ENCODE results near the gene CACNG3. TPM values are rescaled to one million over a fixed set of nuclear protein-coding genes. Genes with fewer than 3 reads are reported as not detected.

Gene CACNG3
- not detected in 2 replicates for total RNA-seq
- polyA plus RNA-seq, result not detected in 2 replicates
- polyA plus RNA-seq (2011; cell fraction: cytosol; rRNA removed), result not detected in 2 replicates
- polyA plus RNA-seq (2011; cell fraction: nucleus; rRNA removed), result not detected in 2 replicates
- polyA plus RNA-seq (2012), result not detected in 2 replicates
- polyA minus RNA-seq, result not detected in 2 replicates
- not detected for polyA minus RNA-seq (2011; cell fraction: cytosol; rRNA and poly(A)+ RNA removed)
- not detected in 2 replicates for polyA minus RNA-seq (2011; cell fraction: nucleus; rRNA and poly(A)+ RNA removed)
- not detected for Bru-seq, nascent RNA
- not detected for BruChase-seq, experiment 1, labeled RNA remaining after a 6-hour chase
- not detected for BruChase-seq, experiment 2, labeled RNA remaining after a 2-hour chase
- long read RNA-seq, result 0 reads

DNA sequence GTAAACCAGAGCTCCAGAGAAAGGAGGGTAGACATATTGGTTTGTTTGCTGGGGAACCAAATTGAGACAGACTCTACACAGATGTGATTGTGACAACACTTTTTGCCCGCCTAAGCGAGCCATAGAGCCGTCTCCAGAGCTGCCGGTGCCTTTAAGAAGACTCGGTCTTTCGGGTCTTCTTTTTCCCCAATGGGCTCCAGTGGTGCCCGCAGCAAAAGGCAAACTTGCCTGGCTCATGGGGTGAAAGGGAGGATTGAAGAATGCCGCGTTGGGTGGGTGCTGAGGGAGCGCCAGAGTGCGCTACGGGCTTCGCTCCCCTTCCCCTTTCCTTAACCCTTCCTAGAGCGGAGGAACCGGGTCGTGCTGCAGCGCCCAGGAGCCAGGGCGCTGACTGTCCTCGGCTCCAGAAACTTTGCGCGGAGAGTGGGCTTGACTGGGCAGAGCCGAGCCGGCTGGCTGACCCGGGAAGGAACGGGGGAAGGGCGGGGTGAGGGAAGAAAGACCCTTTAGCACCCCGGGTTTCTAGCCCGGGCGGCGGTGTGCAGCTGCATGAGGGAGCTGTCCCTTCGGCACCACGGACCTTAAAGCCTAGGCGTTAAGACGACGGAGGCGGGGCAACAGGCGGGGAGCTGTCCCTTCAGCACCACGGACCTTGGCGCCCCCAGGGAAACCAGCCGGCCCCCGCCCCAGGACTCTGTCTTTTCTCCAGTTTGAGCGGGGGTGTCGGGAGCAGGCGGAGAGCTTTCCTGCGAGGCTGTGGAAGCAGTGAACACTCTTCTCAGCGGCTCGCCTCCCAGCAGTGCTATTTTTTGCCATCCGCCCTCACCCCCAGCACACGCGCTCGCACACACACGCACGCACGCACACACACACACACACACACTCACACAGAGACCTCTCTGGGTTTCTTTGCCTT lies at the start of gene CACNG3:
Gene CACNG3 (plus strand): TSS at position 880 of the 916 bp plus-strand sequence. CDS start 420 bp downstream, outside the sequence.
- CTCF ChIA-PET, result interaction anchor here (0.6 to 7.9 kb wide), 6 partner anchors 104 to 655 kb away, joined by 3 to 512 read pairs (median 7); no protein-coding TSS in a partner anchor
- intact Hi-C loops (cut with micrococcal nuclease), result loop anchor here (2.0 kb wide), 1 partner anchor 105 kb away; no protein-coding TSS in a partner anchor

More for the DNA sequence above, at the start of gene CACNG3:
- dilution Hi-C loops (cut with MboI; ENCODE audit: extremely low pct_ligation_motif_present, low sequenced_read_pairs), result no loop called here
- Histone ChIP-seq H3K4me2 (ENCODE audit: insufficient read depth, low read length) (no peak within 1 kb of the TSS), H3K9me1 (replicated peaks; ENCODE audit: control insufficient read depth, extremely low read depth, insufficient read depth, low read length) (no peaks in the 10 kb centered on the region), H3K9me3 (replicated peaks; ENCODE audit: control insufficient read depth, insufficient read depth, low read length) (no peaks in the 10 kb centered on the region), H3K27me3 (ENCODE audit: control insufficient read depth in 2 of 2, insufficient read depth in 2 of 2, low read length in 2 of 2) (no peaks in the 10 kb centered on the region), H3K27ac (ENCODE audit: insufficient read depth, low read depth, low read length) (no peak within 1 kb of the TSS), H4K20me1 (replicated peaks; ENCODE audit: control insufficient read depth, extremely low read depth, insufficient read depth, low read length) (no peaks in the 10 kb centered on the region), H3K9ac (replicated peaks; ENCODE audit: extremely low read depth, insufficient read depth, low read length) (no peak within 1 kb of the TSS), H3K79me2 (ENCODE audit: control insufficient read depth, insufficient read depth, low read length) (no peaks in the 10 kb centered on the region), H3K4me1 (ENCODE audit: control insufficient read depth, extremely low read depth, insufficient read depth, low read length) (no peaks in the 10 kb centered on the region), H3K36me3 (ENCODE audit: control insufficient read depth in 2 of 2, extremely low read depth in 1 of 2, insufficient read depth in 2 of 2, low read length in 2 of 2) (no peaks in the 10 kb centered on the region), H2AFZ (ENCODE audit: low read depth, low read length) (no peak within 1 kb of the TSS), H3K4me3 (replicated peaks in 1 of 3; ENCODE audit: insufficient read depth in 1 of 3, low read depth in 1 of 3, low read length in 3 of 3) (no peak within 1 kb of the TSS)
- peak; percentile 81 for FAIRE-seq
- no TSS peak for BruUV-seq (replicated peaks)
- POLR2A ChIA-PET, result no interaction called here
- TF ChIP-seq MYC (IDR thresholded peaks at IDR 0.05; ENCODE audit: low read depth, low read length) (no peak), POLR2AphosphoS5 (IDR thresholded peaks at IDR 0.05; ENCODE audit: insufficient read depth, low read depth, low read length) (no peak), GATA2 (IDR thresholded peaks at IDR 0.05; ENCODE audit: insufficient read depth, insufficient read length, low read depth, low read length) (no peak), EZH2 (IDR thresholded peaks at IDR 0.05; ENCODE audit: borderline replicate concordance, low read depth, low read length, severe bottlenecking) (no peak), JUN (IDR thresholded peaks at IDR 0.05; ENCODE audit: borderline replicate concordance, insufficient read depth, insufficient read length, low read depth) (no peak), FOS (IDR thresholded peaks at IDR 0.05; ENCODE audit: borderline replicate concordance, insufficient read depth, low read length) (no peak), POLR2A (IDR thresholded peaks at IDR 0.05; ENCODE audit: low read depth, low read length) (no peak)
- TF ChIP-seq, protein P1, sequence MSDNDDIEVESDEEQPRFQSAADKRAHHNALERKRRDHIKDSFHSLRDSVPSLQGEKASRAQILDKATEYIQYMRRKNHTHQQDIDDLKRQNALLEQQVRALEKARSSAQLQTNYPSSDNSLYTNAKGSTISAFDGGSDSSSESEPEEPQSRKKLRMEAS (IDR thresholded peaks at IDR 0.05; ENCODE audit: insufficient read depth, insufficient read length), result no peak
- TF ChIP-seq, protein P2, sequence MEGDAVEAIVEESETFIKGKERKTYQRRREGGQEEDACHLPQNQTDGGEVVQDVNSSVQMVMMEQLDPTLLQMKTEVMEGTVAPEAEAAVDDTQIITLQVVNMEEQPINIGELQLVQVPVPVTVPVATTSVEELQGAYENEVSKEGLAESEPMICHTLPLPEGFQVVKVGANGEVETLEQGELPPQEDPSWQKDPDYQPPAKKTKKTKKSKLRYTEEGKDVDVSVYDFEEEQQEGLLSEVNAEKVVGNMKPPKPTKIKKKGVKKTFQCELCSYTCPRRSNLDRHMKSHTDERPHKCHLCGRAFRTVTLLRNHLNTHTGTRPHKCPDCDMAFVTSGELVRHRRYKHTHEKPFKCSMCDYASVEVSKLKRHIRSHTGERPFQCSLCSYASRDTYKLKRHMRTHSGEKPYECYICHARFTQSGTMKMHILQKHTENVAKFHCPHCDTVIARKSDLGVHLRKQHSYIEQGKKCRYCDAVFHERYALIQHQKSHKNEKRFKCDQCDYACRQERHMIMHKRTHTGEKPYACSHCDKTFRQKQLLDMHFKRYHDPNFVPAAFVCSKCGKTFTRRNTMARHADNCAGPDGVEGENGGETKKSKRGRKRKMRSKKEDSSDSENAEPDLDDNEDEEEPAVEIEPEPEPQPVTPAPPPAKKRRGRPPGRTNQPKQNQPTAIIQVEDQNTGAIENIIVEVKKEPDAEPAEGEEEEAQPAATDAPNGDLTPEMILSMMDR (IDR thresholded peaks at IDR 0.05; ENCODE audit: extremely low read depth in 1 of 2, insufficient read depth in 1 of 2, low read depth in 1 of 2, low read length in 2 of 2), result no peak
- DNase-seq (ENCODE audit: low read depth, low spot score), result peak; percentile 30
